Measurements from ENCODE around the gene DAB1. TPM values are rescaled to one million over a fixed set of nuclear protein-coding genes. Genes with fewer than 3 reads are reported as not detected.

Gene DAB1
- total and polyA plus RNA-seq, 2 of the 8 experiments (the other 6 are each of a cell fraction or from before 2014, with no cell fraction given), result 4.4 to 11.8 TPM

DNA sequence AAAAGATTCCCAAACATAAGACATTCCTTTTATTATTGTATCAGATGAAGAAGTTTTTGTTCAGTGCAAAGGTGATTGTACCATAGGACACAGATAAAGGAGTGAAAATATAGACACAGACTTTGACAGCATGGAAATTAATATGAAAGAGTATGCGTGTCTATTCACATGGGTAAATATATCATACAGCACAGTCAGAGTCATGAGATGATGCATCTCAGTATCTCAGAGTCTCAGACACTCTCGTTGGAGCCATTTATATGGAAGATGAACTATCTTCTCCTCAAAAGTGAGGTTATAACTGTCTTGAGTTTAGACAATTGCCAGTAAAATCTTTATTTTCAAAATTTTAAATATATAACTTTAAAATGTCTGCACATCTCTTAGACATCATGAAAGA is 299.7 kb downstream of the DAB1 start:
- Histone ChIP-seq H3K23ac (ENCODE audit: insufficient read length) (no peak overlapping the region), H4K5ac (ENCODE audit: insufficient read length, low read depth, low read length) (no peak overlapping the region), H3K4me2 (ENCODE audit: insufficient read depth in 1 of 2, low read depth in 2 of 2, low read length in 2 of 2) (no peak overlapping the region), H3K9me3 (ENCODE audit: insufficient read depth in 2 of 2, low read depth in 1 of 2, low read length in 1 of 2) (no peaks in the 10 kb centered on the region), H3K4me1 (replicated peaks in 1 of 4; ENCODE audit: control insufficient read depth in 3 of 4, insufficient read depth in 4 of 4, low read length in 3 of 4) (no peaks in the 10 kb centered on the region), H3K14ac (ENCODE audit: insufficient read length) (no peak overlapping the region), H3K79me2 (ENCODE audit: control insufficient read depth in 1 of 2, insufficient read depth in 2 of 2, low read length in 2 of 2) (no peaks in the 10 kb centered on the region), H3K18ac (ENCODE audit: extremely low read depth, low read length) (no peak overlapping the region), H4K8ac (ENCODE audit: extremely low read depth, insufficient read depth, low read length) (no peak overlapping the region), H2BK5ac (ENCODE audit: low read depth, low read length) (no peak overlapping the region), H3K27me3 (replicated peaks in 1 of 4; ENCODE audit: control insufficient read depth in 3 of 4, extremely low read depth in 1 of 4, insufficient read depth in 3 of 4, low read length in 3 of 4) (peaks cover 0 to 1% (median 0%) of the 10 kb centered on the region in 4 experiments; a peak in 1 of 7 replicates), H3K36me3 (ENCODE audit: control insufficient read depth in 2 of 4, insufficient read depth in 4 of 4, low read length in 3 of 4) (no peaks in the 10 kb centered on the region), H3K4me3 (ENCODE audit: extremely low read depth in 1 of 4, insufficient read depth in 2 of 4, low read depth in 3 of 4, low read length in 4 of 4) (no peak overlapping the region), H4K91ac (replicated peaks; ENCODE audit: insufficient read length, low read length) (no peak overlapping the region), H3K27ac (ENCODE audit: low read depth, low read length) (no peak overlapping the region), H3K56ac (replicated peaks; ENCODE audit: insufficient read length, low read depth, low read length) (no peak overlapping the region), H2AFZ (ENCODE audit: low read length) (no peak overlapping the region), H2BK120ac (replicated peaks; ENCODE audit: low read depth, low read length) (no peak overlapping the region), H3K23me2 (ENCODE audit: low read depth, low read length) (no peaks in the 10 kb centered on the region), H3K79me1 (ENCODE audit: low read depth, low read length) (no peaks in the 10 kb centered on the region), H4K20me1 (replicated peaks in 1 of 2; ENCODE audit: control insufficient read depth in 1 of 2, insufficient read depth in 2 of 2, low read length in 2 of 2) (no peaks in the 10 kb centered on the region), H3K4ac (replicated peaks; ENCODE audit: insufficient read length, low read depth, low read length) (no peak overlapping the region), H2BK15ac (ENCODE audit: low read length) (no peak overlapping the region), H2BK20ac (ENCODE audit: low read length) (no peak overlapping the region), H2BK12ac (ENCODE audit: low read depth, low read length) (no peak overlapping the region), H3K9ac (replicated peaks in 1 of 4; ENCODE audit: extremely low read depth in 1 of 4, low read depth in 3 of 4, low read length in 3 of 4) (no peak overlapping the region), H2AK5ac (ENCODE audit: low read depth, low read length) (no peak overlapping the region)
- POLR2A ChIA-PET (ENCODE audit: partially characterized antibody), result no interaction called here
- CTCF ChIA-PET (ENCODE audit: partially characterized antibody), result no interaction called here
- DNase-seq (ENCODE audit: low read depth in 1 of 2, low spot score in 2 of 2) (no peak), FAIRE-seq (no peak)
- WGBS, 2 experiments (ENCODE audit: extremely low coverage in 1 of 2, insufficient coverage in 1 of 2, insufficient read length in 1 of 2, insufficient replicate concordance in 2 of 2, low coverage in 1 of 2, low lambda C conversion rate in 2 of 2, missing lambda C conversion rate in 1 of 2), result 83% methylated on average over 2 of the region's 2 CpGs; no CpG with 5 or more reads in 1 of the 2 experiments
- TF ChIP-seq MAFK (IDR thresholded peaks at IDR 0.05; ENCODE audit: low read depth, low read length) (no peak), SIN3A (conservative IDR thresholded peaks at IDR 0.05 in 1 of 2, IDR thresholded peaks at IDR 0.05 in 1 of 2; ENCODE audit: low read depth in 1 of 2, low read length in 2 of 2) (no peak), TAF7 (optimal IDR thresholded peaks at IDR 0.05; ENCODE audit: borderline replicate concordance, low read depth, low read length) (no peak), SP2 (IDR thresholded peaks at IDR 0.05; ENCODE audit: low read length) (no peak), RBBP5 (IDR thresholded peaks at IDR 0.05; ENCODE audit: borderline replicate concordance, low read depth, low read length) (no peak), JUND (IDR thresholded peaks at IDR 0.05; ENCODE audit: low read length) (no peak), SAP30 (IDR thresholded peaks at IDR 0.05; ENCODE audit: insufficient read depth, insufficient replicate concordance, low read length) (no peak), ASH2L (IDR thresholded peaks at IDR 0.05; ENCODE audit: low read length) (no peak), NANOG (IDR thresholded peaks at IDR 0.05; ENCODE audit: insufficient read depth, low read depth, low read length, poor library complexity, severe bottlenecking) (no peak)
- TF ChIP-seq, protein P1, sequence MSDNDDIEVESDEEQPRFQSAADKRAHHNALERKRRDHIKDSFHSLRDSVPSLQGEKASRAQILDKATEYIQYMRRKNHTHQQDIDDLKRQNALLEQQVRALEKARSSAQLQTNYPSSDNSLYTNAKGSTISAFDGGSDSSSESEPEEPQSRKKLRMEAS (IDR thresholded peaks at IDR 0.05), result no peak

Data from H1 (cell line).